H9 (cell line): ENCODE data around the gene ZNF212. TPM values are rescaled to one million over a fixed set of nuclear protein-coding genes. Genes with fewer than 3 reads are reported as not detected.
A peak's percentile ranks its signal among the peaks of the same experiment; 100 is the strongest.

Source experiments
- DNase-seq: peaks from one replicate; pipeline ENCODE4 v3.0.0-alpha.2; 2017
- H2AFZ ChIP-seq: one replicate; pipeline ENCODE4 v1.6.1; 2013; ENCODE audit warnings: mild to moderate bottlenecking, low read length, control low read depth, moderate library complexity
- H2AK5ac ChIP-seq: 2 replicates; pipeline ENCODE4 v1.6.1; 2013; ENCODE audit warnings: low read length, control low read depth, mixed read lengths; ENCODE audit not compliant: insufficient read length
- H2BK120ac ChIP-seq: one replicate; pipeline ENCODE4 v1.6.1; 2013; ENCODE audit warnings: low read depth, mild to moderate bottlenecking, low read length, control low read depth, inconsistent platforms; ENCODE audit not compliant: poor library complexity, severe bottlenecking
- H2BK12ac ChIP-seq: 2 replicates; pipeline ENCODE4 v1.6.1; 2013; ENCODE audit warnings: low read length, control low read depth, mixed read lengths, low read depth; ENCODE audit not compliant: insufficient read length
- H2BK15ac ChIP-seq: 2 replicates; pipeline ENCODE4 v1.6.1; 2013; ENCODE audit warnings: low read depth, low read length, control low read depth
- H2BK20ac ChIP-seq: one replicate; pipeline ENCODE4 v1.6.1; 2013; ENCODE audit warnings: low read depth, mild to moderate bottlenecking, low read length, control low read depth, inconsistent platforms; ENCODE audit not compliant: poor library complexity, severe bottlenecking
- H2BK5ac ChIP-seq: 2 replicates; pipeline ENCODE4 v1.6.1; 2013; ENCODE audit warnings: low read length, control low read depth, mixed read lengths; ENCODE audit not compliant: insufficient read length
- H3K14ac ChIP-seq: 2 replicates; pipeline ENCODE4 v1.6.1; 2013; ENCODE audit warnings: low read length, control low read depth; ENCODE audit not compliant: insufficient read depth
- H3K18ac ChIP-seq: 2 replicates; pipeline ENCODE4 v1.6.1; 2013; ENCODE audit warnings: low read depth, mild to moderate bottlenecking, mixed read lengths, low read length, control low read depth; ENCODE audit not compliant: insufficient read length
- H3K23ac ChIP-seq: 2 replicates; pipeline ENCODE4 v1.6.1; 2013; ENCODE audit warnings: low read length, control low read depth, mixed read lengths, low read depth; ENCODE audit not compliant: insufficient read length
- H3K23me2 ChIP-seq: 2 replicates; pipeline ENCODE4 v1.6.1; 2013; ENCODE audit warnings: low read depth, mild to moderate bottlenecking, mixed read lengths, low read length, control low read depth; ENCODE audit not compliant: insufficient read length, poor library complexity, severe bottlenecking
- H3K27ac ChIP-seq: 2 replicates; pipeline ENCODE4 v1.5.1; 2013; ENCODE audit warnings: low read length, control low read depth, mixed read lengths, low read depth; ENCODE audit not compliant: insufficient read length
- H3K27me3 ChIP-seq: 2 replicates; pipeline ENCODE4 v1.6.1; 2013; ENCODE audit warnings: low read length, control low read depth, inconsistent platforms; ENCODE audit not compliant: insufficient read depth
- H3K4ac ChIP-seq: 2 replicates; pipeline ENCODE4 v1.6.1; 2013; ENCODE audit warnings: low read depth, mild to moderate bottlenecking, control low read depth, inconsistent platforms, low read length, moderate library complexity
- H3K4me1 ChIP-seq: 2 replicates; pipeline ENCODE4 v1.6.1; 2013; ENCODE audit warnings: low read length, control low read depth, inconsistent platforms; ENCODE audit not compliant: insufficient read depth
- H3K4me2 ChIP-seq: 2 replicates; pipeline ENCODE4 v1.6.1; 2013; ENCODE audit warnings: low read length, control low read depth, mixed read lengths; ENCODE audit not compliant: insufficient read length, insufficient read depth
- H3K56ac ChIP-seq: 2 replicates; pipeline ENCODE4 v1.6.1; 2013; ENCODE audit warnings: low read depth, mild to moderate bottlenecking, mixed read lengths, low read length, control low read depth; ENCODE audit not compliant: insufficient read length
- H3K79me1 ChIP-seq: 2 replicates; pipeline ENCODE4 v1.6.1; 2013; ENCODE audit warnings: low read depth, mild to moderate bottlenecking, moderate library complexity, low read length, control low read depth, inconsistent platforms; ENCODE audit not compliant: insufficient read depth, poor library complexity, severe bottlenecking
- H3K79me2 ChIP-seq: 2 replicates; pipeline ENCODE4 v1.6.1; 2013; ENCODE audit warnings: low read length, control low read depth, inconsistent platforms; ENCODE audit not compliant: insufficient read depth
- H3K9ac ChIP-seq: 2 replicates; pipeline ENCODE4 v1.6.1; 2013; ENCODE audit warnings: low read length, control low read depth, mixed read lengths; ENCODE audit not compliant: insufficient read length; ENCODE audit errors: extremely low read depth
- H3K9me3 ChIP-seq: one replicate; pipeline ENCODE4 v1.6.1; 2013; ENCODE audit warnings: low read depth, low read length, inconsistent platforms; ENCODE audit not compliant: control insufficient read depth
- H3T11ph ChIP-seq: one replicate; pipeline ENCODE4 v1.6.1; 2013; ENCODE audit warnings: mild to moderate bottlenecking, low read length, control low read depth, inconsistent platforms
- H4K20me1 ChIP-seq: one replicate; pipeline ENCODE4 v1.6.1; 2013; ENCODE audit not compliant: control insufficient read depth, insufficient read length, insufficient read depth
- H4K5ac ChIP-seq: 2 replicates; pipeline ENCODE4 v1.6.1; 2013; ENCODE audit warnings: low read depth, mild to moderate bottlenecking, mixed read lengths, low read length, control low read depth; ENCODE audit not compliant: insufficient read length
- H4K8ac ChIP-seq: replicated peaks from 2 replicates; pipeline ENCODE4 v1.6.1; 2013; ENCODE audit warnings: low read length, control low read depth, mixed read lengths, low read depth; ENCODE audit not compliant: insufficient read length
- H4K91ac ChIP-seq: 2 replicates; pipeline ENCODE4 v1.6.1; 2013; ENCODE audit warnings: low read depth, mild to moderate bottlenecking, moderate library complexity, mixed read lengths, low read length, control low read depth; ENCODE audit not compliant: insufficient read length
- H3K27ac Mint-ChIP-seq, 3 experiments: 2 replicates in 2 of 3; 3 replicates in 1 of 3; pipeline ENCODE4 v1.8.0; 2020 to 2021; ENCODE audit warnings: mixed read lengths in 3 of 3, mild to moderate bottlenecking in 1 of 3, moderate library complexity in 1 of 3
- H3K27me3 Mint-ChIP-seq: 2 replicates; pipeline ENCODE4 v1.8.0; 2021; ENCODE audit warnings: low read depth, mild to moderate bottlenecking, moderate library complexity, mixed read lengths
- H3K36me3 Mint-ChIP-seq, 3 experiments: 2 replicates in 2 of 3; 3 replicates in 1 of 3; pipeline ENCODE4 v1.8.0; 2020 to 2021; ENCODE audit warnings: low read depth in 3 of 3, mixed read lengths in 3 of 3; ENCODE audit not compliant: insufficient read depth in 1 of 3
- H3K4me1 Mint-ChIP-seq, 2 experiments: 2 replicates each; pipeline ENCODE4 v1.8.0; 2020; ENCODE audit warnings: mixed read lengths in 2 of 2
- H3K4me3 Mint-ChIP-seq, 2 experiments: 2 replicates in 1 of 2; 3 replicates in 1 of 2; pipeline ENCODE4 v1.8.0; 2020 to 2021; ENCODE audit warnings: mild to moderate bottlenecking in 2 of 2, mixed read lengths in 2 of 2, moderate library complexity in 1 of 2
- H3K9me3 Mint-ChIP-seq, 2 experiments: 2 replicates in 1 of 2; 3 replicates in 1 of 2; pipeline ENCODE4 v1.8.0; 2020; ENCODE audit warnings: mild to moderate bottlenecking in 2 of 2, mixed read lengths in 2 of 2, moderate library complexity in 1 of 2
- WGBS: extraction: QIAGEN DNeasy Blood & Tissue Kit; methylation state at CpG from one replicate; pipeline ENCODE4 v1.1.7; 2013; ENCODE audit warnings: missing lambda C conversion rate, low lambda C conversion rate, mixed read lengths; ENCODE audit not compliant: insufficient read length; ENCODE audit errors: extremely low coverage; 5-methylcytosine and 5-hydroxymethylcytosine counted together
- total RNA-seq: library from RNA; stranded (reverse); gene quantifications from 2 replicates; pipeline ENCODE4 v1.2.1, GENCODE V29; 2021
- TF ChIP-seq, protein P1 (sequence below): fragments of 200-600 bp; sonication (generic); conservative IDR thresholded peaks from 3 replicates; pipeline ENCODE4 v1.8.0; 2021; ENCODE audit warnings: antibody characterized with exemption, mild to moderate bottlenecking

The ZNF212 gene
- total RNA-seq, 1 experiment from 2014 or later = 21.1 TPM

DNA sequence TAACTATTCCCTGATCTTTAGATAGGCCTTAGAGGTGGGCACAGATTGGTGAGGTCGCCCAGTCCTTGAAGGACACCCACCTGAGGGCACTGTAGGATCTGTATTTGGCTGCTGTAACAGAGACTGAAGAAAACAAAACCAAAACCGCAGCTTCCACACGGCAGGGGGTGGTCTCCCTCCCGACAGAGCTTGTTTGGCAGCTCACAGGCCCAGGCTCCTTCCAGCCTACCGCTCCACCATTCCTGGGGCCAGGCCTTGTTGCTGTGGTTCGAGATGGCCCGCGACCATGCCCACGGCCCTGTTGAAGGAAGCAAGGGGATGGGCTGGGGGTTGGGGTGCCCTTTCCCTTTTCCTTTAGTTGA lies 53.0 kb downstream of the ZNF212 start:
- no peak overlapping the region for H4K5ac ChIP-seq
- no peak overlapping the region for H2BK15ac ChIP-seq
- Mint-ChIP-seq H3K27me3 (no peaks in the 10 kb centered on the region), H3K9me3 (no peaks in the 10 kb centered on the region), H3K27ac (0 out of 7 replicates have a peak overlapping the region, but pooled peaks of 2 of the 3 experiments have one; percentile 28 to 35), H3K36me3 (peaks cover 2 to 14% (median 8%) of the 10 kb centered on the region in 3 experiments), H3K4me3 (no peak overlapping the region), H3K4me1 (peaks cover 2 to 6% of the 10 kb centered on the region in 2 experiments)
- H2AFZ ChIP-seq = no peak overlapping the region
- DNase-seq = no peak
- no peaks in the 10 kb centered on the region for H4K20me1 ChIP-seq
- H2BK20ac ChIP-seq = no peak overlapping the region
- H3K23ac ChIP-seq = no peak overlapping the region
- no peak overlapping the region for H2BK5ac ChIP-seq
- H3K9ac ChIP-seq = no peak overlapping the region
- no peak overlapping the region for H3K27ac ChIP-seq
- H2AK5ac ChIP-seq = no peak overlapping the region
- no peaks in the 10 kb centered on the region for H3K23me2 ChIP-seq
- H3K14ac ChIP-seq = no peak overlapping the region
- no peak overlapping the region for H3T11ph ChIP-seq
- no CpG with 5 or more reads among the region's 9 CpGs for WGBS
- H3K56ac ChIP-seq = no peak overlapping the region
- H3K27me3 ChIP-seq = no peaks in the 10 kb centered on the region
- no peaks in the 10 kb centered on the region for H3K79me1 ChIP-seq
- no peak overlapping the region for H3K18ac ChIP-seq
- H3K79me2 ChIP-seq = no peaks in the 10 kb centered on the region
- H3K4me2 ChIP-seq = no peak overlapping the region
- H4K91ac ChIP-seq = no peak overlapping the region
- H3K4me1 ChIP-seq = no peaks in the 10 kb centered on the region
- H4K8ac ChIP-seq = no peak overlapping the region
- H3K9me3 ChIP-seq = no peaks in the 10 kb centered on the region
- H2BK120ac ChIP-seq = no peak overlapping the region
- no peak overlapping the region for H3K4ac ChIP-seq
- no peak overlapping the region for H2BK12ac ChIP-seq
- TF ChIP-seq, protein P1, sequence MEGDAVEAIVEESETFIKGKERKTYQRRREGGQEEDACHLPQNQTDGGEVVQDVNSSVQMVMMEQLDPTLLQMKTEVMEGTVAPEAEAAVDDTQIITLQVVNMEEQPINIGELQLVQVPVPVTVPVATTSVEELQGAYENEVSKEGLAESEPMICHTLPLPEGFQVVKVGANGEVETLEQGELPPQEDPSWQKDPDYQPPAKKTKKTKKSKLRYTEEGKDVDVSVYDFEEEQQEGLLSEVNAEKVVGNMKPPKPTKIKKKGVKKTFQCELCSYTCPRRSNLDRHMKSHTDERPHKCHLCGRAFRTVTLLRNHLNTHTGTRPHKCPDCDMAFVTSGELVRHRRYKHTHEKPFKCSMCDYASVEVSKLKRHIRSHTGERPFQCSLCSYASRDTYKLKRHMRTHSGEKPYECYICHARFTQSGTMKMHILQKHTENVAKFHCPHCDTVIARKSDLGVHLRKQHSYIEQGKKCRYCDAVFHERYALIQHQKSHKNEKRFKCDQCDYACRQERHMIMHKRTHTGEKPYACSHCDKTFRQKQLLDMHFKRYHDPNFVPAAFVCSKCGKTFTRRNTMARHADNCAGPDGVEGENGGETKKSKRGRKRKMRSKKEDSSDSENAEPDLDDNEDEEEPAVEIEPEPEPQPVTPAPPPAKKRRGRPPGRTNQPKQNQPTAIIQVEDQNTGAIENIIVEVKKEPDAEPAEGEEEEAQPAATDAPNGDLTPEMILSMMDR = peak; percentile 29; the same call in 2 of the 3 replicates
